IMR-90 (cell line): Measurements from ENCODE around the gene PSMD14. TPM values are rescaled to one million over a fixed set of nuclear protein-coding genes. Genes with fewer than 3 reads are reported as not detected.

ENCODE experiments used
- ATAC-seq: fragments of 200-7000 bp; cut with Tn5 transposase; 2 replicates; pipeline ENCODE4 v1.9.1; 2020; ENCODE audit warnings: low read depth, mild to moderate bottlenecking, moderate library complexity
- BruUV-seq: library from RNA; stranded (reverse); fragments of 400-500 nt; replicated peaks from 2 replicates; lab custom pipeline; 2021; lab: Mats Ljungman, UMichigan
- CTCF ChIA-PET: fragments of 300-600 bp; formaldehyde crosslinking; extraction: SDS; loops from one replicate; lab custom pipeline; 2021; ENCODE audit warnings: antibody characterized with exemption; lab: Yijun Ruan, JAX
- POLR2A ChIA-PET: fragments of 300-600 bp; sonication (Branson Sonifier 250); formaldehyde crosslinking; loops from one replicate; lab custom pipeline; 2022; ENCODE audit warnings: antibody characterized with exemption; ENCODE audit not compliant: unreplicated experiment; lab: Charles Lee
- DNase-seq: peaks from one replicate; pipeline ENCODE4 v3.0.0; 2013
- H2AFZ ChIP-seq: replicated peaks from 2 replicates; pipeline ENCODE3; 2013; ENCODE audit warnings: low read length, mild to moderate bottlenecking; ENCODE audit not compliant: poor library complexity
- H2AK5ac ChIP-seq: 2 replicates; pipeline ENCODE4 v1.6.1; 2013; ENCODE audit warnings: low read depth, low read length, inconsistent platforms
- H2AK9ac ChIP-seq: replicated peaks from 2 replicates; pipeline ENCODE3; 2013; ENCODE audit warnings: mild to moderate bottlenecking, low read depth, low read length, moderate library complexity; ENCODE audit not compliant: poor library complexity
- H2BK120ac ChIP-seq: 2 replicates; pipeline ENCODE4 v1.6.1; 2013; ENCODE audit warnings: low read depth, low read length, inconsistent platforms
- H2BK15ac ChIP-seq: 3 replicates; pipeline ENCODE4 v1.6.1; 2013; ENCODE audit warnings: low read depth, low read length, inconsistent platforms
- H2BK20ac ChIP-seq: 2 replicates; pipeline ENCODE4 v1.6.1; 2013; ENCODE audit warnings: low read depth, mild to moderate bottlenecking, inconsistent platforms, low read length, moderate library complexity
- H2BK5ac ChIP-seq: 2 replicates; pipeline ENCODE4 v1.6.1; 2013; ENCODE audit warnings: mild to moderate bottlenecking, low read depth, low read length, inconsistent platforms; ENCODE audit not compliant: poor library complexity, severe bottlenecking
- H3K14ac ChIP-seq: replicated peaks from 2 replicates; pipeline ENCODE4 v1.6.1; 2013; ENCODE audit warnings: low read depth, low read length, inconsistent platforms
- H3K18ac ChIP-seq: 2 replicates; pipeline ENCODE4 v1.6.1; 2013; ENCODE audit warnings: low read depth, low read length, control low read depth
- H3K23ac ChIP-seq: 2 replicates; pipeline ENCODE4 v1.6.1; 2013; ENCODE audit warnings: low read depth, low read length, inconsistent platforms
- H3K27ac ChIP-seq: 2 replicates; pipeline ENCODE4 v1.5.1; 2013; ENCODE audit warnings: mild to moderate bottlenecking, control low read depth, low read length; ENCODE audit not compliant: insufficient read depth
- H3K27me3 ChIP-seq: 2 replicates; pipeline ENCODE4 v1.6.1; 2013; ENCODE audit warnings: low read length; ENCODE audit not compliant: control insufficient read depth, insufficient read depth
- H3K36me3 ChIP-seq: 2 replicates; pipeline ENCODE4 v1.6.1; 2013; ENCODE audit warnings: low read length, mixed read lengths; ENCODE audit not compliant: control insufficient read depth, insufficient read depth
- H3K4ac ChIP-seq: 2 replicates; pipeline ENCODE4 v1.6.1; 2013; ENCODE audit warnings: low read depth, low read length, inconsistent platforms
- H3K4me1 ChIP-seq: 2 replicates; pipeline ENCODE4 v1.6.1; 2013; ENCODE audit warnings: low read length, mixed read lengths; ENCODE audit not compliant: control insufficient read depth, insufficient read depth
- H3K4me2 ChIP-seq: 2 replicates; pipeline ENCODE4 v1.6.1; 2013; ENCODE audit warnings: low read depth, mild to moderate bottlenecking, control low read depth, low read length, moderate library complexity
- H3K4me3 ChIP-seq: 2 replicates; pipeline ENCODE4 v1.5.1; 2013; ENCODE audit warnings: low read depth, mild to moderate bottlenecking, control low read depth, low read length, moderate library complexity; ENCODE audit not compliant: insufficient read depth
- H3K56ac ChIP-seq: 2 replicates; pipeline ENCODE4 v1.6.1; 2013; ENCODE audit warnings: low read length, inconsistent platforms; ENCODE audit not compliant: insufficient read depth; ENCODE audit errors: extremely low read depth
- H3K79me1 ChIP-seq, 2 experiments: 2 replicates each; pipeline ENCODE4 v1.6.1; 2013; ENCODE audit warnings: low read length in 2 of 2, inconsistent platforms in 1 of 2, low read depth in 1 of 2
- H3K9ac ChIP-seq: 2 replicates; pipeline ENCODE4 v1.6.1; 2013; ENCODE audit warnings: low read depth, low read length, control low read depth
- H3K9me1 ChIP-seq: 2 replicates; pipeline ENCODE4 v1.6.1; 2013; ENCODE audit warnings: low read length, inconsistent platforms; ENCODE audit not compliant: insufficient read depth
- H3K9me3 ChIP-seq: 2 replicates; pipeline ENCODE4 v1.6.1; 2013; ENCODE audit warnings: low read length; ENCODE audit not compliant: control insufficient read depth, insufficient read depth
- H4K20me1 ChIP-seq: 2 replicates; pipeline ENCODE4 v1.6.1; 2013; ENCODE audit warnings: low read length, inconsistent platforms; ENCODE audit not compliant: insufficient read depth
- H4K5ac ChIP-seq: 2 replicates; pipeline ENCODE4 v1.6.1; 2013; ENCODE audit warnings: mild to moderate bottlenecking, low read depth, low read length, control low read depth
- H4K8ac ChIP-seq, 2 experiments: 2 replicates each; pipeline ENCODE4 v1.6.1; 2013; ENCODE audit warnings: low read depth in 2 of 2, low read length in 2 of 2, control low read depth in 1 of 2, inconsistent platforms in 1 of 2
- H4K91ac ChIP-seq: 2 replicates; pipeline ENCODE4 v1.6.1; 2013; ENCODE audit warnings: low read depth, low read length, inconsistent platforms; ENCODE audit not compliant: insufficient read depth
- RAD21 ChIP-seq: IDR thresholded peaks from 2 replicates; pipeline ENCODE4 v1.6.1; 2012; ENCODE audit warnings: low read length, improper control_type of control experiment
- RCOR1 ChIP-seq: IDR thresholded peaks from 2 replicates; pipeline ENCODE4 v1.6.1; 2012; ENCODE audit warnings: mild to moderate bottlenecking, low read length, improper control_type of control experiment; ENCODE audit not compliant: insufficient replicate concordance
- SMC3 ChIP-seq: fragments of 150-350 bp; IDR thresholded peaks from 2 replicates; pipeline ENCODE4 v1.6.1; 2016; ENCODE audit warnings: low read depth, mild to moderate bottlenecking, antibody characterized with exemption, low read length, moderate library complexity
- WGBS, 2 experiments: methylation state at CpG; one replicate each; pipeline versions ENCODE4 v1.1.5 to v1.1.7; 2013; ENCODE audit warnings: missing lambda C conversion rate in 2 of 2; ENCODE audit not compliant: insufficient read length in 1 of 2; ENCODE audit errors: extremely low coverage in 2 of 2; 5-methylcytosine and 5-hydroxymethylcytosine counted together
- dilution Hi-C: fragments of 300-500 bp; cut with HindIII; formaldehyde crosslinking; loops from one replicate; pipeline ENCODE4 v1.14.3; 2018; ENCODE audit warnings: low sequenced_read_pairs; ENCODE audit not compliant: unreplicated experiment
- in situ Hi-C: fragments of 300-500 bp; cut with MboI; formaldehyde crosslinking; loops from 3 replicates; pipeline ENCODE4 v1.14.3; 2019; ENCODE audit warnings: low sequenced_read_pairs, inconsistent platforms, mixed read lengths
- intact Hi-C: fragments of 100-400 bp; cut with micrococcal nuclease; formaldehyde crosslinking; loops from 2 replicates; pipeline ENCODE4 v1.10.0; 2022
- polyA plus RNA-seq, 3 experiments: library from polyadenylated mRNA; depleted of rRNA; stranded (reverse); fragments of >200 nt; gene quantifications; 2 replicates each; pipeline ENCODE4 v1.2.3, GENCODE V29; 2012; ENCODE audit warnings: low replicate concordance in 1 of 3
- total RNA-seq: library from RNA; depleted of rRNA; stranded (reverse); fragments of >200 nt; gene quantifications from 2 replicates; pipeline ENCODE4 v1.2.3, GENCODE V29; 2012

PSMD14 gene
- total and polyA plus RNA-seq, 2 of the 4 experiments (the other 2 are of a cell fraction), result 59.3 to 110 TPM

GRCh38 chr2:161417438-161418274 lies 109.4 kb downstream of the PSMD14 start:
- intact Hi-C loops (no loop called here), dilution Hi-C loops (no loop called here)

More at GRCh38 chr2:161417438-161418274, 109.4 kb downstream of the PSMD14 start:
- H3K4me3 ChIP-seq, result no peak overlapping the region
- no peak overlapping the region for H4K91ac ChIP-seq
- peaks cover 6% of the 10 kb centered on the region for H3K9me3 ChIP-seq
- in situ Hi-C loops, result no loop called here
- H2AK9ac ChIP-seq, result no peak overlapping the region
- no peak overlapping the region for H2BK15ac ChIP-seq
- TF ChIP-seq RCOR1, result no peak
- TF ChIP-seq RAD21, result no peak
- no peak for TF ChIP-seq SMC3
- H3K4me2 ChIP-seq, result no peak overlapping the region
- DNase-seq (no peak), ATAC-seq (no peak)
- no peak overlapping the region for H3K18ac ChIP-seq
- H3K23ac ChIP-seq, result peak overlapping the region; percentile 56; the same call in 1 of the 2 replicates
- no peak overlapping the region for H3K9ac ChIP-seq
- no peaks in the 10 kb centered on the region for H3K79me1 ChIP-seq
- H3K27me3 ChIP-seq, result peaks cover 74% of the 10 kb centered on the region
- peaks cover 4% of the 10 kb centered on the region for H3K4me1 ChIP-seq
- no peak overlapping the region for H3K4ac ChIP-seq
- no TSS peak for BruUV-seq
- no peak overlapping the region for H3K56ac ChIP-seq
- 7% methylated on average over 2 of the region's 21 CpGs; no CpG with 5 or more reads in 1 of the 2 experiments for WGBS, 2 experiments
- H4K20me1 ChIP-seq, result peaks cover 8% of the 10 kb centered on the region; the same call in 1 of the 2 replicates
- H4K5ac ChIP-seq, result no peak overlapping the region
- no peak overlapping the region for H4K8ac ChIP-seq
- H2BK20ac ChIP-seq, result no peak overlapping the region
- H2AFZ ChIP-seq, result no peak overlapping the region
- no peaks in the 10 kb centered on the region; the same call in 1 of the 2 replicates for H3K9me1 ChIP-seq
- no peak overlapping the region for H3K14ac ChIP-seq
- H3K27ac ChIP-seq, result no peak overlapping the region
- ChIA-PET POLR2A (no interaction called here), CTCF (no interaction called here)
- H2BK120ac ChIP-seq, result no peak overlapping the region
- H3K36me3 ChIP-seq, result no peaks in the 10 kb centered on the region
- H2BK5ac ChIP-seq, result no peak overlapping the region
- H2AK5ac ChIP-seq, result no peak overlapping the region
